Measurements from ENCODE around the gene RIPOR2.
"Not testable (repeated sequence)": the region's sequence is repeated elsewhere in the genome, so short reads cannot be mapped to it uniquely, and the experiment has no call there.

The RIPOR2 gene

GRCh38 chr6:24953726-24954125, 18.0 kb upstream of the RIPOR2 start:
- DNase-seq, result no peak

- no peak for DNase-seq
Measured at GRCh38 chr6:24951811-24952299, 16.1 kb upstream of the RIPOR2 start.

GRCh38 chr6:24950218-24950941, 14.6 kb upstream of the RIPOR2 start:
- DNase-seq, result no peak

- no peak for DNase-seq
Measured at GRCh38 chr6:24949020-24949569, 13.3 kb upstream of the RIPOR2 start.

- not testable (repeated sequence) for DNase-seq
Measured at GRCh38 chr6:24948261-24948660, 12.5 kb upstream of the RIPOR2 start.

- DNase-seq, result no peak
Measured at GRCh38 chr6:24947636-24948035, 11.9 kb upstream of the RIPOR2 start.

- no peak for DNase-seq
Measured at GRCh38 chr6:24945054-24945453, 9.3 kb upstream of the RIPOR2 start.

- DNase-seq, result no peak
Measured at GRCh38 chr6:24943774-24944173, 8.0 kb upstream of the RIPOR2 start.

GRCh38 chr6:24940311-24940917, 4.7 kb upstream of the RIPOR2 start:
- no peak for DNase-seq

GRCh38 chr6:24936641-24937317, 1.0 kb upstream of the RIPOR2 start:
- no peak for DNase-seq

- DNase-seq, result no peak
Measured at GRCh38 chr6:24933868-24934401, 1.8 kb downstream of the RIPOR2 start.

- DNase-seq, result no peak
Measured at GRCh38 chr6:24933266-24933665, 2.5 kb downstream of the RIPOR2 start.

- no peak for DNase-seq
Measured at GRCh38 chr6:24932832-24933231, 2.9 kb downstream of the RIPOR2 start.

GRCh38 chr6:24931718-24932691, 3.8 kb downstream of the RIPOR2 start:
- DNase-seq, result no peak

- DNase-seq, result no peak
Measured at GRCh38 chr6:24931296-24931695, 4.5 kb downstream of the RIPOR2 start.

GRCh38 chr6:24930431-24930871, 5.3 kb downstream of the RIPOR2 start:
- DNase-seq, result no peak

GRCh38 chr6:24929242-24929641, 6.5 kb downstream of the RIPOR2 start:
- no peak for DNase-seq

- DNase-seq, result no peak
Measured at GRCh38 chr6:24927985-24928745, 7.6 kb downstream of the RIPOR2 start.

GRCh38 chr6:24927277-24927955, 8.3 kb downstream of the RIPOR2 start:
- DNase-seq, result no peak

- DNase-seq, result not testable (repeated sequence)
Measured at GRCh38 chr6:24926647-24927046, 9.1 kb downstream of the RIPOR2 start.

GRCh38 chr6:24926192-24926591, 9.6 kb downstream of the RIPOR2 start:
- DNase-seq, result no peak
